SK-MEL-5 (cell line): ENCODE measurements around the gene CD4. TPM values are rescaled to one million over a fixed set of nuclear protein-coding genes. Genes with fewer than 3 reads are reported as not detected.
"Not testable (repeated sequence)": the region's sequence is repeated elsewhere in the genome, so short reads cannot be mapped to it uniquely, and the experiment has no call there.

Experiments
- DNase-seq: peaks from one replicate; pipeline ENCODE4 v3.0.0-alpha.2; 2016; ENCODE audit warnings: low read depth, low spot score
- in situ Hi-C: cut with HindIII; loops from 2 replicates; pipeline ENCODE4 v1.10.0; 2016; ENCODE audit warnings: low sequenced_read_pairs, high pct_unique_total_duplicates, low pct_unique_long_range_greater_than_20kb
- total RNA-seq: library from RNA; depleted of rRNA; stranded (reverse); fragments of >200 nt; shearing (Covaris generic); gene quantifications from 2 replicates; pipeline ENCODE4 v1.2.3, GENCODE V29; 2014; rRNA removed

Gene CD4
- total RNA-seq, 1 experiment from 2014 or later, result 0.05 TPM

GRCh38 chr12:6866920-6867412 is 77.6 kb downstream of the CD4 start:
- in situ Hi-C loops, result no loop called here
- DNase-seq, result no peak

GRCh38 chr12:6867413-6868210 is 78.3 kb downstream of the CD4 start, which contains the start of gene TPI1:
Gene TPI1 (plus strand): TSS chr12:6867531. CDS start chr12:6867567, 36 bp downstream.
- in situ Hi-C loops, result no loop called here
- DNase-seq, result peak; percentile 77

GRCh38 chr12:6868211-6869048 is 79.1 kb downstream of the CD4 start:
- DNase-seq, result no peak
- in situ Hi-C loops, result no loop called here

GRCh38 chr12:6869049-6870021 is 80.0 kb downstream of the CD4 start:
- in situ Hi-C loops, result no loop called here
- peak; percentile 82 for DNase-seq

GRCh38 chr12:6870304-6870703 is 81.0 kb downstream of the CD4 start:
- DNase-seq, in situ Hi-C loops: not testable (repeated sequence)

Other genes starting within 250 kb of the CD4 start
- gene IFFO1, start 233.5 kb upstream of the CD4 start, total RNA-seq, result 6.2 and 7.5 TPM in 2 replicates
- gene NOP2, start 221.2 kb upstream of the CD4 start, total RNA-seq, result 63.6 and 77.1 TPM in 2 replicates
- gene CHD4, start 182.1 kb upstream of the CD4 start, total RNA-seq, result 154 TPM in 2 replicates
- gene LPAR5, start 153.6 kb upstream of the CD4 start, total RNA-seq, result 0.11 TPM in 1 of 2 replicates, not detected in the other
- gene ACRBP, start 142.1 kb upstream of the CD4 start, total RNA-seq, result 0.21 and 0.37 TPM in 2 replicates
- 23.6 and 24.4 TPM in 2 replicates for gene ING4, start 126.4 kb upstream of the CD4 start, total RNA-seq
- gene ZNF384, start 100.2 kb upstream of the CD4 start, total RNA-seq, result 20.9 and 24.4 TPM in 2 replicates
- not detected in 2 replicates for gene PIANP, start 88.7 kb upstream of the CD4 start, total RNA-seq
- 122 and 133 TPM in 2 replicates for gene COPS7A, start 65.5 kb upstream of the CD4 start, total RNA-seq
- 134 TPM in 2 replicates for gene MLF2, start 36.4 kb upstream of the CD4 start, total RNA-seq
- 88.9 and 92.6 TPM in 2 replicates for gene PTMS, start 23.2 kb upstream of the CD4 start, total RNA-seq
- gene LAG3, start 17.0 kb upstream of the CD4 start, total RNA-seq, result 0.13 TPM in 1 of 2 replicates, not detected in the other
- gene GPR162, start 32.3 kb downstream of the CD4 start, total RNA-seq, result 0.08 and 1.5 TPM in 2 replicates
- gene P3H3, start 38.9 kb downstream of the CD4 start, total RNA-seq, result 10.3 and 10.8 TPM in 2 replicates
- 0.08 TPM in 1 of 2 replicates, not detected in the other for gene GNB3, start 51.4 kb downstream of the CD4 start, total RNA-seq
- 47.1 and 52.3 TPM in 2 replicates for gene CDCA3, start 61.8 kb downstream of the CD4 start, total RNA-seq
- gene USP5, start 62.6 kb downstream of the CD4 start, total RNA-seq, result 87.9 and 92.6 TPM in 2 replicates
- 1,835 and 2,004 TPM in 2 replicates for gene TPI1, start 78.0 kb downstream of the CD4 start, total RNA-seq
- gene SPSB2, start 83.8 kb downstream of the CD4 start, total RNA-seq, result 6.4 and 8.3 TPM in 2 replicates
- gene LRRC23, start 115.3 kb downstream of the CD4 start, total RNA-seq, result 10.0 and 10.7 TPM in 2 replicates
- 14.5 and 16.5 TPM in 2 replicates for gene ENO2, start 125.1 kb downstream of the CD4 start, total RNA-seq
- 3.1 and 5.0 TPM in 2 replicates for gene ATN1, start 138.4 kb downstream of the CD4 start, total RNA-seq
- gene RNU7-1, start 154.3 kb downstream of the CD4 start, total RNA-seq, result not detected in 2 replicates
- 118 and 135 TPM in 2 replicates for gene C12orf57, start 154.5 kb downstream of the CD4 start, total RNA-seq
- gene PTPN6, start 161.8 kb downstream of the CD4 start, total RNA-seq, result not detected in 2 replicates
- 410 and 413 TPM in 2 replicates for gene PHB2, start 181.1 kb downstream of the CD4 start, total RNA-seq
- 62.9 and 70.8 TPM in 2 replicates for gene EMG1, start 181.4 kb downstream of the CD4 start, total RNA-seq
- 12.9 and 15.6 TPM in 2 replicates for gene LPCAT3, start 228.9 kb downstream of the CD4 start, total RNA-seq